Measurements from ENCODE around the gene MCF2L2.
"Not testable (repeated sequence)": the region's sequence is repeated elsewhere in the genome, so short reads cannot be mapped to it uniquely, and the experiment has no call there.

The MCF2L2 gene

GRCh38 chr3:183381673-183382072 is 46.7 kb downstream of the MCF2L2 start:
- H3K36me3 ChIP-seq (ENCODE audit: control insufficient read depth in 2 of 2, insufficient read depth in 2 of 2, low read length in 2 of 2) = no peaks in the 10 kb centered on the region
- no peak overlapping the region for H3K4me3 ChIP-seq (ENCODE audit: low read length in 2 of 2)
- no peak overlapping the region for H3K9ac ChIP-seq (ENCODE audit: low read length in 2 of 2)
- H3K9me3 ChIP-seq (ENCODE audit: control insufficient read depth in 2 of 2, low read length in 2 of 2) = no peaks in the 10 kb centered on the region
- H3K27me3 ChIP-seq (ENCODE audit: control insufficient read depth in 1 of 2, insufficient read depth in 2 of 2, low read length in 2 of 2) = peaks cover 0 to 4% of the 10 kb centered on the region in 2 donors
- no peaks in the 10 kb centered on the region for H3K4me1 ChIP-seq (ENCODE audit: control insufficient read depth, insufficient read depth, low read length)
- H3K27ac ChIP-seq (ENCODE audit: low read length) = no peak overlapping the region

- Histone ChIP-seq H3K4me1 (ENCODE audit: control insufficient read depth, insufficient read depth, low read length) (no peaks in the 10 kb centered on the region), H3K4me3 (ENCODE audit: low read length in 2 of 2) (no peak overlapping the region), H3K9ac (ENCODE audit: low read length in 2 of 2) (no peak overlapping the region), H3K27me3 (ENCODE audit: control insufficient read depth in 1 of 2, insufficient read depth in 2 of 2, low read length in 2 of 2) (peaks cover 0 to 4% of the 10 kb centered on the region in 2 donors), H3K36me3 (ENCODE audit: control insufficient read depth in 2 of 2, insufficient read depth in 2 of 2, low read length in 2 of 2) (no peaks in the 10 kb centered on the region), H3K27ac (ENCODE audit: low read length) (no peak overlapping the region), H3K9me3 (ENCODE audit: control insufficient read depth in 2 of 2, low read length in 2 of 2) (no peaks in the 10 kb centered on the region)
These were observed 47.2 kb downstream of the MCF2L2 start for GRCh38 chr3:183381179-183381578.

- Histone ChIP-seq H3K9ac (ENCODE audit: low read length in 2 of 2) (no peak overlapping the region), H3K27ac (ENCODE audit: low read length) (no peak overlapping the region), H3K36me3 (ENCODE audit: control insufficient read depth in 2 of 2, insufficient read depth in 2 of 2, low read length in 2 of 2) (no peaks in the 10 kb centered on the region), H3K4me3 (ENCODE audit: low read length in 2 of 2) (no peak overlapping the region), H3K4me1 (ENCODE audit: control insufficient read depth, insufficient read depth, low read length) (no peaks in the 10 kb centered on the region), H3K27me3 (ENCODE audit: control insufficient read depth in 1 of 2, insufficient read depth in 2 of 2, low read length in 2 of 2) (peaks cover 0 to 4% of the 10 kb centered on the region in 2 donors), H3K9me3 (ENCODE audit: control insufficient read depth in 2 of 2, low read length in 2 of 2) (no peaks in the 10 kb centered on the region)
These were observed 49.5 kb downstream of the MCF2L2 start for GRCh38 chr3:183378951-183379350.

GRCh38 chr3:183378545-183378944 is 49.9 kb downstream of the MCF2L2 start:
- H3K27ac ChIP-seq (ENCODE audit: low read length) = no peak overlapping the region
- H3K27me3 ChIP-seq (ENCODE audit: control insufficient read depth in 1 of 2, insufficient read depth in 2 of 2, low read length in 2 of 2) = peaks cover 0 to 4% of the 10 kb centered on the region in 2 donors
- no peaks in the 10 kb centered on the region for H3K36me3 ChIP-seq (ENCODE audit: control insufficient read depth in 2 of 2, insufficient read depth in 2 of 2, low read length in 2 of 2)
- no peaks in the 10 kb centered on the region for H3K9me3 ChIP-seq (ENCODE audit: control insufficient read depth in 2 of 2, low read length in 2 of 2)
- H3K9ac ChIP-seq (ENCODE audit: low read length in 2 of 2) = no peak overlapping the region
- no peaks in the 10 kb centered on the region for H3K4me1 ChIP-seq (ENCODE audit: control insufficient read depth, insufficient read depth, low read length)
- H3K4me3 ChIP-seq (ENCODE audit: low read length in 2 of 2) = no peak overlapping the region

DNA sequence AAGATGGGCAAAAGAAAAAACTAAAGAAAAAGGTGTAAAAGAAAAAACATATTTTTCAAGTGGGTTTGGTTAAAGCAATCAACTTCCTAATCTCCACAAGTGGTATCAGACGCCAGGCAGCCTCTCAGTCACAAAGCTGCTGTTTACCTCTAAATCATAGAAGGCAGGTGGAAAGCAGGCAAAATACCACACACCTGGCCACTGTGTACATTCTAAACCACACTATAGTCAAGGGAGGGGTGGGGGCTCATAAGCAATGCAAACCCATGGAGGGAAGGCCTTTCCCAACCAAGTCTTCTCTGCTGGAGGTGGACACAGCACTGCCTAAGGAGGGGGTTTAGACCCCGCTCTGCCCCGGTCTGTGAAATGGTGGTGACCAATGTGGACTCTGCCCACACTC is 50.4 kb downstream of the MCF2L2 start:
- Histone ChIP-seq H3K36me3 (ENCODE audit: control insufficient read depth in 2 of 2, insufficient read depth in 2 of 2, low read length in 2 of 2) (no peaks in the 10 kb centered on the region), H3K4me3 (ENCODE audit: low read length in 2 of 2) (no peak overlapping the region), H3K27ac (ENCODE audit: low read length) (no peak overlapping the region)

GRCh38 chr3:183377307-183377959 is 51.0 kb downstream of the MCF2L2 start:
- H3K9ac ChIP-seq (ENCODE audit: low read length in 2 of 2) = no peak overlapping the region
- H3K27ac ChIP-seq (ENCODE audit: low read length) = no peak overlapping the region

More for the DNA sequence above, 50.4 kb downstream of the MCF2L2 start:
- Histone ChIP-seq H3K9me3 (ENCODE audit: control insufficient read depth in 2 of 2, low read length in 2 of 2) (no peaks in the 10 kb centered on the region), H3K27me3 (ENCODE audit: control insufficient read depth in 1 of 2, insufficient read depth in 2 of 2, low read length in 2 of 2) (peaks cover 0 to 4% of the 10 kb centered on the region in 2 donors), H3K9ac (ENCODE audit: low read length in 2 of 2) (no peak overlapping the region), H3K4me1 (ENCODE audit: control insufficient read depth, insufficient read depth, low read length) (no peaks in the 10 kb centered on the region)

GRCh38 chr3:183375787-183376186 is 52.6 kb downstream of the MCF2L2 start:
- Histone ChIP-seq H3K4me1 (ENCODE audit: control insufficient read depth, insufficient read depth, low read length) (no peaks in the 10 kb centered on the region), H3K27ac (ENCODE audit: low read length) (no peak overlapping the region), H3K9me3 (ENCODE audit: control insufficient read depth in 2 of 2, low read length in 2 of 2) (no peaks in the 10 kb centered on the region), H3K27me3 (ENCODE audit: control insufficient read depth in 1 of 2, insufficient read depth in 2 of 2, low read length in 2 of 2) (peaks cover 0 to 4% of the 10 kb centered on the region in 2 donors), H3K9ac (ENCODE audit: low read length in 2 of 2) (no peak overlapping the region), H3K36me3 (ENCODE audit: control insufficient read depth in 2 of 2, insufficient read depth in 2 of 2, low read length in 2 of 2) (no peaks in the 10 kb centered on the region), H3K4me3 (ENCODE audit: low read length in 2 of 2) (no peak overlapping the region)

More at GRCh38 chr3:183377307-183377959, 51.0 kb downstream of the MCF2L2 start:
- Histone ChIP-seq H3K36me3 (ENCODE audit: control insufficient read depth in 2 of 2, insufficient read depth in 2 of 2, low read length in 2 of 2) (no peaks in the 10 kb centered on the region), H3K4me1 (ENCODE audit: control insufficient read depth, insufficient read depth, low read length) (no peaks in the 10 kb centered on the region), H3K9me3 (ENCODE audit: control insufficient read depth in 2 of 2, low read length in 2 of 2) (no peaks in the 10 kb centered on the region), H3K4me3 (ENCODE audit: low read length in 2 of 2) (no peak overlapping the region), H3K27me3 (ENCODE audit: control insufficient read depth in 1 of 2, insufficient read depth in 2 of 2, low read length in 2 of 2) (peaks cover 0 to 4% of the 10 kb centered on the region in 2 donors)

GRCh38 chr3:183375337-183375736 is 53.1 kb downstream of the MCF2L2 start:
- H3K36me3 ChIP-seq (ENCODE audit: control insufficient read depth in 2 of 2, insufficient read depth in 2 of 2, low read length in 2 of 2) = no peaks in the 10 kb centered on the region
- no peak overlapping the region for H3K4me3 ChIP-seq (ENCODE audit: low read length in 2 of 2)
- no peak overlapping the region for H3K9ac ChIP-seq (ENCODE audit: low read length in 2 of 2)
- no peak overlapping the region for H3K27ac ChIP-seq (ENCODE audit: low read length)
- H3K4me1 ChIP-seq (ENCODE audit: control insufficient read depth, insufficient read depth, low read length) = no peaks in the 10 kb centered on the region
- no peaks in the 10 kb centered on the region for H3K9me3 ChIP-seq (ENCODE audit: control insufficient read depth in 2 of 2, low read length in 2 of 2)
- H3K27me3 ChIP-seq (ENCODE audit: control insufficient read depth in 1 of 2, insufficient read depth in 2 of 2, low read length in 2 of 2) = peaks cover 0 to 4% of the 10 kb centered on the region in 2 donors

GRCh38 chr3:183372911-183373310 is 55.5 kb downstream of the MCF2L2 start:
- no peaks in the 10 kb centered on the region for H3K27me3 ChIP-seq (ENCODE audit: control insufficient read depth in 1 of 2, insufficient read depth in 2 of 2, low read length in 2 of 2)

DNA sequence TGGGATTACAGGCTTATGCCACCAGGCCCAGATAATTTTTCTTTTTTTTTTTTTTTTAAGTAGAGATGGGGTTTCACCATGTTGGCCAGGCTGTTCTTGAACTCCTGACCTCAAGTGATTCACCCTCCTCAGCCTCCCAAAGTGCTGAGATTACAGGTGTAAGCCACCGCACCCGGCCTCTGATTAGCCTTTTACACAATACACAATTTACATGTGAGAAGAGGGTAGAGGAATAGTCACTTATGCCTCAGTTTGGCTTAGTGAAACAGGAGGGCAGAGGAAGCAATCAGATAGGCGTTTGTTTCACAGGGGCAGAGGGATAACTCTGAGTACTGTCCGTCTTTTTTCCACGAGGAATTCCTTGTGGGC is 56.8 kb downstream of the MCF2L2 start:
- H3K27ac ChIP-seq (ENCODE audit: low read length); H3K36me3 ChIP-seq (ENCODE audit: control insufficient read depth in 2 of 2, insufficient read depth in 2 of 2, low read length in 2 of 2): not testable (repeated sequence)

More at GRCh38 chr3:183372911-183373310, 55.5 kb downstream of the MCF2L2 start:
- no peak overlapping the region for H3K4me3 ChIP-seq (ENCODE audit: low read length in 2 of 2)
- no peaks in the 10 kb centered on the region for H3K9me3 ChIP-seq (ENCODE audit: control insufficient read depth in 2 of 2, low read length in 2 of 2)
- no peaks in the 10 kb centered on the region for H3K36me3 ChIP-seq (ENCODE audit: control insufficient read depth in 2 of 2, insufficient read depth in 2 of 2, low read length in 2 of 2)
- H3K4me1 ChIP-seq (ENCODE audit: control insufficient read depth, insufficient read depth, low read length) = no peaks in the 10 kb centered on the region
- H3K27ac ChIP-seq (ENCODE audit: low read length) = no peak overlapping the region
- H3K9ac ChIP-seq (ENCODE audit: low read length in 2 of 2) = no peak overlapping the region

DNA sequence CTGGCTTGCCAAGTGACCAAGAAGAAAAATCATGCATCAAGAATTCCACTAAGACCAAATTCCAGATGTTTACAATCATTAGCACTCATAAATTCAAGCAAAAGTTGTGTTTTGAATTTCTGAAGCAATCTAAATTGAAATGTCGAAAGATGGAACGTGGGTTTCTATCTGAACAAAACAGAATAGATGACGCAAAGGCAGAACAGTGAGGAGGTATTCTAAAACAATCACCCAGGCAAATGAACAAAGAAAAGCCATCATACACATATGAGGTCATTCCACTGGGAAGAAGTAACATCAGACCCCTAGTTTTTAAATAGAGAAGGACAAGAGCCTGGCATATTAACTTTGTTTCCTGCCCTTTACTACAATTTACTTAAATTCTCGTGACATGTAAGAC is 58.0 kb downstream of the MCF2L2 start:
- no peaks in the 10 kb centered on the region for H3K27me3 ChIP-seq (ENCODE audit: control insufficient read depth in 1 of 2, insufficient read depth in 2 of 2, low read length in 2 of 2)
- H3K4me1 ChIP-seq (ENCODE audit: control insufficient read depth, insufficient read depth, low read length) = no peaks in the 10 kb centered on the region
- no peak overlapping the region for H3K4me3 ChIP-seq (ENCODE audit: low read length in 2 of 2)
- H3K9me3 ChIP-seq (ENCODE audit: control insufficient read depth in 2 of 2, low read length in 2 of 2) = no peaks in the 10 kb centered on the region
- no peak overlapping the region for H3K9ac ChIP-seq (ENCODE audit: low read length in 2 of 2)
- no peaks in the 10 kb centered on the region for H3K36me3 ChIP-seq (ENCODE audit: control insufficient read depth in 2 of 2, insufficient read depth in 2 of 2, low read length in 2 of 2)
- no peak overlapping the region for H3K27ac ChIP-seq (ENCODE audit: low read length)

More for the DNA sequence above, 56.8 kb downstream of the MCF2L2 start:
- H3K9ac ChIP-seq (ENCODE audit: low read length in 2 of 2); H3K9me3 ChIP-seq (ENCODE audit: control insufficient read depth in 2 of 2, low read length in 2 of 2); H3K4me3 ChIP-seq (ENCODE audit: low read length in 2 of 2); H3K4me1 ChIP-seq (ENCODE audit: control insufficient read depth, insufficient read depth, low read length); H3K27me3 ChIP-seq (ENCODE audit: control insufficient read depth in 1 of 2, insufficient read depth in 2 of 2, low read length in 2 of 2): not testable (repeated sequence)

All from stomach smooth muscle (tissue), 2 donors.